DLD1 (cell line): ENCODE results near the gene ERBB4.
"Not testable (repeated sequence)": the region's sequence is repeated elsewhere in the genome, so short reads cannot be mapped to it uniquely, and the experiment has no call there.

Experiments
- in situ Hi-C: cut with HindIII; loops from 2 replicates; pipeline ENCODE4 v1.10.0; 2017; ENCODE audit warnings: low sequenced_read_pairs

Gene ERBB4

DNA sequence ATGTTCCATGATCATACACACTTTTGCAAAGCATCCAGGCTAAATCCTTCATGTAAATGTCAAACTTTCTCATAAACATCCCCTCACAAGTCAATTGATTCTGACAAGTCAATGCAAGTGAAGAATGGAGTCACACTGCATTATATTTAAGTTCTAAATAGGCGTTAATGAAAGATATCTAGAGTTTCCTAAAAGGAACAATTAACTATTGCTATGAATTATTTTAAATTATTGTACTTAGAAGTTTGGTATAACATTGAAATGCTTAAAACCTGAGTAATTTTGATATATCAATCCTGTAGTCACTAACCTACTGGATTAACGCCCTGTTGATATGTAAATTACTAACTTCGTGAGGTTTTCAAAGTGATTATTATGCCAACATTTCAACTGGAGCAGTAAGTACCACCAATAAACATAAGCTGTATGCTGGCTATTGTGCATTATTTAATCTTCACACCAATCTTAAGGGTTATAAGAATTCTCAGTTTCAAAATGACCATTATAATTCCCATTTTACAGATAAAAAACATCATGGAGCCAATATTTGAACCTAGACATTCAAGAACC lies 884.3 kb downstream of the ERBB4 start:
- in situ Hi-C loops = no loop called here

GRCh38 chr2:211652327-211652726 lies 886.3 kb downstream of the ERBB4 start:
- in situ Hi-C loops = no loop called here

DNA sequence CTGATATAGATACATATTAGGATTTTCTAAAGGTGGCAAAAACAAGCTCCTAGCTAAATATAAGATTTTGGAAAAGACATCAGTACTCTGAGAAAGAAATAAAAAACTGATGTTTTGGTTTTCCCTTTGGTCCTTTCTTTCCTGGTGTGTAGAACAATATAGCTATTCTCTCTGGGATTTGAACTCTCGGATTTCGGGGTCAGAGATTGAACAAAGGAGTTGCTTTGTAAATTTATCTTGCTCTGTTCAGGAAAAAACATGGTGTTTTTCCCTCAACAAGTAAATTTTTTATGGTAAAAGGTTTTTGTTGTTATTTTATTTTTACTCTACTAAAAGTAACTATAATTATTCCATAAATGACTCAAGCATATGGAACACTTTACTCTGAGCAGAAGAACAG lies 889.3 kb downstream of the ERBB4 start:
- in situ Hi-C loops = no loop called here

- in situ Hi-C loops = no loop called here
Observed at GRCh38 chr2:211631503-211631902, 907.1 kb downstream of the ERBB4 start.

- in situ Hi-C loops = no loop called here
Observed at GRCh38 chr2:211623096-211623495, 915.5 kb downstream of the ERBB4 start.

GRCh38 chr2:211620986-211621385 lies 917.6 kb downstream of the ERBB4 start:
- in situ Hi-C loops = no loop called here

DNA sequence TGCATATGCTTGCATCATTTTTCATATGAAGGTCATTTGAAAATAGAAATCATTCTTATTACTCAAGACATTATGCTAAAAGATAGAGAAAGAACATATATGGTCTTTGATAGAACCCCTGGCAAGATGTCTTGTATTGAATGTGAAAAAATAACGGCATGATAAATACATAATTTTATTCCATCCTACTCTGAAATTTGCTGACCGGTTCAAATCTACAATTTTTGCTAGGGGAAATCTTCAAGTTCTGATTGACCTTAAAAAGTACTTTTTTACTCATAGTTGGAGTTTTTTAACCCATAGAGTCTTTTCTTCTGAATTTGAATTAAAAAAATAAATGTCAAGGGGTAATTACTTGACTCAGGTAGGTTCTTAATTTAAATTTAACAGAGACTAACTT lies 920.8 kb downstream of the ERBB4 start:
- in situ Hi-C loops = no loop called here

- in situ Hi-C loops = no loop called here
Observed at GRCh38 chr2:211611621-211612020, 927.0 kb downstream of the ERBB4 start.

GRCh38 chr2:211611061-211611518 lies 927.5 kb downstream of the ERBB4 start:
- in situ Hi-C loops = no loop called here

GRCh38 chr2:211609127-211609526 lies 929.5 kb downstream of the ERBB4 start:
- in situ Hi-C loops = no loop called here

DNA sequence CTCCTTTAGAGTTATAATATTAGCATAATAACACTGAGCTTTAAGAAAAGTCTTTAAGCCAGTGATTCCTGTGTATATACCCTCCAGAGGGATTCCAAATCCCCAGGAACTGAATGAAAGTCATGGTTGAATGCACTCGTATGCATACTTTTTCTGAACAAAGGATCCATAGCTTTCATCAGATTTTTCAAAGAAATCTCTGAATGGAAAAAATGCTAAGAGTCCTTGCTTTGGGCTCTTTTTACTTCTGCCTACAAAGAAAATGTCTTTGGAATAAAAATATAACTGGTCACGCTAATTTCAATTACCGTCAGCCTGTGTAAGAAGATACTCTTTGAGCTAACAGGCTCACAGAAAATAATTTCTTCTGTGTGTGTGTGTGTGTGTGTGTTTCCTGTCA lies 939.5 kb downstream of the ERBB4 start:
- in situ Hi-C loops = no loop called here

DNA sequence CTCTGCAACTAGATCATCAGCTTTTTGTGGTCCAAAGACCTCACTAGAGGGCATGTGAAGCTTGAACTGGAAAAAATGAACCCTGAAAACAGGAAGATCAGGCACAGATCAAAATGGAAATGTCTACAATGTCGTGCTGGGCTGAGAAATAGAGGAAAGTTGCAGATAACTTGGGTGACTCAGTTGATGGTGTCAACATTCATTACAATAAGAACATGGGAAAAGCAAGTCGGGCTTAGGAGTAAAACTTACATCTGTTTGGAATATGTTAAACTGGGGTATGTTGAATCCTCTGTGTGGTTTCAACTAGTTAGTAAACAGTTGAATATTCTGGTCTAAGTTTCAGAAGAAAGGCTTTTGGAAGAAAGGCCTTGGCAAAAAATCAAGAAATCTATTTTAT lies 940.4 kb downstream of the ERBB4 start:
- in situ Hi-C loops = no loop called here

GRCh38 chr2:211592006-211592405 lies 946.6 kb downstream of the ERBB4 start:
- in situ Hi-C loops = not testable (repeated sequence)

DNA sequence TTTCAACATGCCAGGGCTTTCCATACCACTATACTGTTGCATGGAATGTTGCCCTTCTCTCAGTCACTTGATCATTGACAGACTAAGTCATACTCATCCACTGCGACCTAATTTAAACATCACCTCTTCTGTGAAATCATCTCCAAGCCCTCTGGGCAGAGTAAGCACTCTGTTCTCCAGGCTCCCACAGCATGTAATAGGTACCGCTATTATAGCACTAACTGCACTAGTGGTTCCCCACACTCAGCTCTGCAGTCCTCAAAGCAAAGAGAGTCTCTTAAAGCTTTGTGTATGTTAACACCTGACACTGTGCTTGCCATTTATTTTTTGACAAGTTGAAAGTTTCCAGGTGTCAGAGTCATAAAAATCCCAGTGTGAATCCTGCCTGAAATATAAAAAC lies 947.2 kb downstream of the ERBB4 start:
- in situ Hi-C loops = no loop called here

DNA sequence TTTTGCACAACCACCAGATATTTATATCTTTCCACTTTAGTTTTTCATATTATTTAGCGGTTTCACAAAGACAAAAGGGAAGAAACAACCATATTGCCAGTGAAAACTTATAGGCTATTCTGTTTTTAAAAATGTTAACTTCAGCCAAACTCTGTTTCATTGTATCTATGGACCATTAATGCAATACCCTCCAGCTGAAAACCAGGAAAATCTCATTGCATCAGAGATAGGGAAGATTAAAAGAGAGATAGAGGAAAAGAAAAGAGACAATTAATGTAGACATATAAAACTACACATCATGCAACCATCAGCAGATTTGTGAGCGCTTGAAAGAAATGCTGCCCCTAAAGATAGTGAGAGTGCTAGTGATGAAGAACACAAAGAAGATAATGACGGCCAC lies 970.2 kb downstream of the ERBB4 start:
- in situ Hi-C loops = no loop called here

- in situ Hi-C loops = no loop called here
Observed at GRCh38 chr2:211564441-211564840, 974.2 kb downstream of the ERBB4 start.

DNA sequence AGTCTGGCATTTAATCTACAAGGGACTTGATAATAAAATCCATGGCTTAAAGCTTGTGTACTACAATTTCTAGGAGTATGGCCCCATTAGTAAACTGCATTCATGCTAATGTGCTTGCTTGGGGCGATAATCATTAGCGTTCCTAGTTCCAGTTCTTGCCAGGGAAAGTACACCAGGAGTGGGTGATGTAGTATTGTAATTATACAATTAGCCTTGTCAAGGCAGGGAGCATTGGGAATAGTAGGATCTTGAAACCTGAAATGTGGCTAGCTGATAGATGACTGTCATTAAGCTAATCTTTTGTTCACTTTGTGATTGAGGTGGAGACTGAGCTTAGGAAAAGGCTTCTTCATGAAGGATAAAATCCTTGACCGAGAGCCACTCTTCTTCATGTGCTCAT lies 993.0 kb downstream of the ERBB4 start:
- in situ Hi-C loops = no loop called here

- in situ Hi-C loops = no loop called here
Observed at GRCh38 chr2:211534632-211535031, 1004.0 kb downstream of the ERBB4 start.

DNA sequence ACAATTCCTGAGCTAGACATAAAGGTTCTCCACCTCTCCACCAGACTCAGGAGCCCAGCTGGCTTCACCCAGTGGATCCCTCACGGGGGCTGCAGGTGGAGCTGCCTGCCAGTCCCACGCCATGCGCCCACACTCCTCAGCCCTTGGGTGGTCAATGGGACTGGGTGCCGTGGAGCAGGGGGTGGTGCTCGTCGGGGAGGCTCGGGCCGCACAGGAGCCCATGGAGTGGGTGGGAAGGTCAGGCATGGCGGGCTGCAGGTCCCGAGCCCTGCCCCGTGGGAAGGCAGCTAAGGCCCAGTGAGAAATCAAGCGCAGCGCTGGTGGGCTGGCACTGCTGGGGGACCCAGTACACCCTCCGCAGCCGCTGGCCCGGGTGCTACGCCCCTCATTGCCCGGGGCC lies 1014.4 kb downstream of the ERBB4 start:
- in situ Hi-C loops = not testable (repeated sequence)

DNA sequence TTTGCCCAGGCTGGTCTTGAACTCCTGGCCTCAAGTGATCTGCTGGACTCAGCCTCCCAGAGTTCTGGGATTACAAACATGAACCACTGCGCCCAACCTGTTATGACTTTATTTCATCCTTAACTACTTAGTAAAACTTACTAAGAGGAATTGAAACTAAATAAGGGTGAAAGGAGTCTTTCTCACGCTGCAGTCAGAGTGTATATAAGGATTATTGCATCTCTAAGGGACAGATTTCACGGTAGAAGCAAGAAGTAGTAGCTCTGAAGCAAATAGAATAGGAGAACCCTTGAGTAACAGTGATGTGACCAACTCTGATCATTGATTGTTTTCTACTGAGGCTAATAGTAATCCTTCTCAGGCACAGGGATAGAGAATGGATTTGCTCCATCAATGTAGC lies 1022.1 kb downstream of the ERBB4 start:
- in situ Hi-C loops = no loop called here

GRCh38 chr2:211514049-211514448 lies 1024.6 kb downstream of the ERBB4 start:
- in situ Hi-C loops = no loop called here

DNA sequence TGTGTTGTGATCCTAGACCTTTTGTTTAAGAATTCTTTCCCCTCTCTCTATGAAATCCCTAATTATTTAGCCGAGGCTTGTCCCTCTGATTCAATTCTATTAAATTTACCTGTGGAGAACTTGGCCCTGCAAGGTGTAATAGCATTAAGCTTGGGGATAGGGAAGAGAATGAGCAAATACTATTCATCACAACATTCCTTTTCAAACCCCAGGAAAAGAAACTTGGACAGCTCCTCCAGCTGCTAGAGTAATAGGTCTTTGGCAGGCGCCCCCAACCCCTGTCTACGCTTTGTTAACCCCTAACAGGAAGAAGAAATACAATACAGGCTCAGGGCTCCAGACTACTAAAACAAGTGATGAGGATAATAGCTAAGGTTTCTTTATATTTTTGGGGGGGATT lies 1025.2 kb downstream of the ERBB4 start:
- in situ Hi-C loops = no loop called here

DNA sequence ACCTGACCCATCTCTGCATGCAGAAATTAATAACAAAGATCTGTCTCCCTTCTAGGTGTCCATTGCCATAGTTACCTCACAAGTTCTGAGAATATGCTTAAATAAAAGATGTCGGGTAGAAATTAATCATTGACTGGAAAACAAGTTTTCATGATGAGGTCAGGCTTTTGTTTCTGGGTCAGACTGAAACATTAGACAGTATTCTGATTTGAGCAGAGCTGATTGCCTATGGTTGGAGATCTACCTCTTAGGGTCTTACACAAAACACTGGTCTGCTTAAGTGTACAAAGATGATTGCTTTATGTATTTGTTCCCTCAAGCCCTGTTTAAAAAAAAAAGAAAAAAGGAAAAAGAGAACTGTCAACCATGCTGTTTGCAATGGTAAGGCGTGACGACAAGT lies 1025.8 kb downstream of the ERBB4 start:
- in situ Hi-C loops = no loop called here
